Frontal cortex (tissue), 4 donors: Measurements from ENCODE around the gene CSTF1. TPM values are rescaled to one million over a fixed set of nuclear protein-coding genes. Genes with fewer than 3 reads are reported as not detected.

ENCODE experiments used
- DNase-seq, 2 donors: peaks; one replicate each; pipeline ENCODE4 v3.0.0; 2012; ENCODE audit warnings: low spot score in 2 of 2
- FAIRE-seq: peaks from 2 replicates; lab custom pipeline; 2012; peaks lifted over from hg19 to GRCh38; lab: Jason Lieb, UNC
- total RNA-seq: library from RNA; depleted of rRNA; stranded (reverse); fragments of >200 nt; gene quantifications from one replicate; pipeline ENCODE4 v1.2.3, GENCODE V29; 2014
- donor health status: control.
- donor health status: control.
- donor health status: control.

CSTF1 gene
- total RNA-seq, 1 donor from 2014 or later, result 27.7 TPM

- FAIRE-seq (no peak), DNase-seq (no peak)
Measured at GRCh38 chr20:56443654-56444540, 51.5 kb downstream of the CSTF1 start.

DNA sequence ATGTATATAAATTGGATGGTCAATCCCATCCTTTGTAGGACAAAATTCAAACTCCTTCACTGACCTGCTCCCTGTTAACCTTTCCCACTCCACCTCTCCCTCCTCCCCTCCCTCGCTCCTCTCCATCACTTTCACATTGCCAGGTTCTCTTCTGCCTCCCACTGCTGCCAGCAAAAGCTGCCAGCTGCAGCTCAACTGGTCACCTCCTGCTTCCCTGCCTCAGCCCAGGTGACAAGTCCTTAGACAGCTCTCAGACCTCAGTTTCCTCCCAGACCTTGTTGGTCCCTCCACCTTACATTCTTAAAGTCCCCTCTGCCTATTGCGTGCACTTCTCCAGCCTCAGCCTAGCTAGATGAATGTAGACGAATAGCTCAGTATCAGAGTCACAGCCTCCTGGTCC is 52.7 kb downstream of the CSTF1 start:
- FAIRE-seq (no peak), DNase-seq (no peak)

GRCh38 chr20:56445540-56445939 is 53.1 kb downstream of the CSTF1 start:
- FAIRE-seq (no peak), DNase-seq (no peak)

- DNase-seq (no peak), FAIRE-seq (no peak)
Measured at GRCh38 chr20:56447227-56447626, 54.8 kb downstream of the CSTF1 start.

DNA sequence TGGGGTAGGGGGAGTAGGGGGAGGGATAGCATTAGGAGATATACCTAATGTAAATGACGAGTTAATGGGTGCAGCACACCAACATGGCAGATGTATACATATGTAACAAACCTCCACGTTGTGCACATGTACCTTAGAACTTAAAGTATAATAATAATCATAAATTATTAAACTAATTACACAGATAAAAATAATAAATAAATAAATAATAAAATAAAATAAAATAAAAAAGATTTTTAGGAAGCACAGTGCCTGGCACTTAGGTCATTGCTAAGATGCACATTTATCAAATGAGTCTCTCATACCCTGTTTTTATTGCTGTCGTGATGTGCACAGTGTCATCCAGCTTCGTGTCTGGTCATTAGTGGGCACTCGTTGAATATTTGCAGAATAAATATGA is 57.0 kb downstream of the CSTF1 start:
- DNase-seq (no peak), FAIRE-seq (no peak)

- FAIRE-seq (no peak), DNase-seq (no peak)
Measured at GRCh38 chr20:56451056-56451765, 58.8 kb downstream of the CSTF1 start.

DNA sequence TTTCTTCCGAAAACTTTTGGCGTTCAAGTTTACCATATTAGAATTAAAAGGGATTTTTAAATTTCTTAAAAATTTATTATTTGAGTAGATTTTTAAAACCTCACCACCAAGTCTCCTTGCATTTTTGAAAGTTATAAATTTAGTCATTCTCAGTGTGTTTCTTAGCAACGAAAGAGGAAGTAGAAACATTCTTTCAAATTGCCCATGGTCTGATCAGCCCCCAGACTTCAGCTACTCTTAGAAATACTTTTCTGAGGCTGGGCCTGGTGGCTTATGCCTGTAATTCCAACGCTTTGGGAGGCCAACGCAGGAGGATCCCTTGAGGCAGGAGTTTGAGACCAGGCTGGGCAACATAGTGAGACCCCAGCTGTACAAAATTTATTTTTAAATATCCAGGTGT is 60.9 kb downstream of the CSTF1 start:
- no peak for FAIRE-seq
- DNase-seq, result no peak

GRCh38 chr20:56454754-56455153 is 62.3 kb downstream of the CSTF1 start:
- DNase-seq (no peak), FAIRE-seq (no peak)

Other genes starting within 250 kb of the CSTF1 start
- gene MC3R, start 143.9 kb upstream of the CSTF1 start, total RNA-seq, result not detected
- 15.5 TPM for gene FAM210B, start 33.7 kb upstream of the CSTF1 start, total RNA-seq
- 6.5 TPM for gene AURKA, start 430 bp upstream of the CSTF1 start, total RNA-seq
- under 0.01 TPM for gene CASS4, start 19.6 kb downstream of the CSTF1 start, total RNA-seq
- gene RTF2, start 76.0 kb downstream of the CSTF1 start, total RNA-seq, result 48.9 TPM
- not detected for gene FAM209A, start 132.1 kb downstream of the CSTF1 start, total RNA-seq
- gene FAM209B, start 140.6 kb downstream of the CSTF1 start, total RNA-seq, result not detected
- 2.4 TPM for gene TFAP2C, start 236.7 kb downstream of the CSTF1 start, total RNA-seq